Loucy (cell line): Measurements from ENCODE around the gene LCP1.

ENCODE experiments used
- H2AFZ ChIP-seq: fragments of 200-600 bp; sonication (generic); 2 replicates; pipeline ENCODE4 v1.6.0; 2016; ENCODE audit warnings: antibody characterized with exemption, mild to moderate bottlenecking, low read length, moderate library complexity
- H3F3A ChIP-seq: fragments of 200-600 bp; 2 replicates; pipeline ENCODE4 v1.6.0; 2016; ENCODE audit warnings: antibody characterized with exemption, low read depth, mild to moderate bottlenecking
- H3K27me3 ChIP-seq: fragments of 200-600 bp; sonication (generic); 2 replicates; pipeline ENCODE4 v1.6.1; 2014; ENCODE audit warnings: low read length, mild to moderate bottlenecking; ENCODE audit not compliant: insufficient read depth, poor library complexity, severe bottlenecking
- H3K36me3 ChIP-seq: fragments of 200-600 bp; sonication (generic); 2 replicates; pipeline ENCODE4 v1.6.1; 2016; ENCODE audit warnings: low read length; ENCODE audit not compliant: insufficient read depth
- H3K4me1 ChIP-seq: fragments of 200-600 bp; sonication (generic); 2 replicates; pipeline ENCODE4 v1.5.1; 2014; ENCODE audit warnings: low read length, mild to moderate bottlenecking; ENCODE audit not compliant: insufficient read depth, poor library complexity, severe bottlenecking
- H3K4me2 ChIP-seq: fragments of 200-600 bp; sonication (generic); 2 replicates; pipeline ENCODE4 v1.6.0; 2014; ENCODE audit warnings: antibody characterized with exemption, low read length, low read depth, mild to moderate bottlenecking; ENCODE audit not compliant: poor library complexity, severe bottlenecking
- H3K4me3 ChIP-seq: fragments of 200-600 bp; sonication (generic); 2 replicates; pipeline ENCODE4 v1.5.1; 2014; ENCODE audit warnings: low read length, mild to moderate bottlenecking, mixed read lengths; ENCODE audit not compliant: poor library complexity, severe bottlenecking
- H3K79me2 ChIP-seq: fragments of 200-600 bp; sonication (generic); 2 replicates; pipeline ENCODE4 v1.6.1; 2014; ENCODE audit warnings: low read length; ENCODE audit not compliant: insufficient read depth
- H3K9ac ChIP-seq: fragments of 200-600 bp; sonication (generic); 2 replicates; pipeline ENCODE4 v1.6.0; 2014; ENCODE audit warnings: mild to moderate bottlenecking, low read depth, low read length, moderate library complexity; ENCODE audit not compliant: poor library complexity, severe bottlenecking
- H3K9me2 ChIP-seq: fragments of 200-600 bp; sonication (generic); replicated peaks from 2 replicates; pipeline ENCODE4 v1.6.1; 2016; ENCODE audit warnings: low read depth, low read length, mixed read lengths
- H3K9me3 ChIP-seq: fragments of 200-600 bp; sonication (generic); 2 replicates; pipeline ENCODE4 v1.6.1; 2014; ENCODE audit warnings: mild to moderate bottlenecking, antibody characterized with exemption, low read length, low read depth; ENCODE audit not compliant: insufficient read depth
- H4K20me1 ChIP-seq: fragments of 200-600 bp; sonication (generic); 2 replicates; pipeline ENCODE4 v1.6.0; 2014; ENCODE audit warnings: antibody characterized with exemption, low read length, mild to moderate bottlenecking; ENCODE audit not compliant: insufficient read depth, poor library complexity, severe bottlenecking
- EZH2phosphoT487 ChIP-seq: fragments of 200-600 bp; IDR thresholded peaks from 2 replicates; pipeline ENCODE4 v1.6.1; 2018; ENCODE audit warnings: antibody characterized with exemption, mild to moderate bottlenecking, moderate library complexity, borderline replicate concordance
- TF ChIP-seq, protein P1 (sequence below): fragments of 200-600 bp; sonication (generic); conservative IDR thresholded peaks from 2 replicates; pipeline ENCODE4 v1.5.1; 2014; ENCODE audit warnings: mild to moderate bottlenecking, antibody characterized with exemption, low read length

The LCP1 gene

DNA sequence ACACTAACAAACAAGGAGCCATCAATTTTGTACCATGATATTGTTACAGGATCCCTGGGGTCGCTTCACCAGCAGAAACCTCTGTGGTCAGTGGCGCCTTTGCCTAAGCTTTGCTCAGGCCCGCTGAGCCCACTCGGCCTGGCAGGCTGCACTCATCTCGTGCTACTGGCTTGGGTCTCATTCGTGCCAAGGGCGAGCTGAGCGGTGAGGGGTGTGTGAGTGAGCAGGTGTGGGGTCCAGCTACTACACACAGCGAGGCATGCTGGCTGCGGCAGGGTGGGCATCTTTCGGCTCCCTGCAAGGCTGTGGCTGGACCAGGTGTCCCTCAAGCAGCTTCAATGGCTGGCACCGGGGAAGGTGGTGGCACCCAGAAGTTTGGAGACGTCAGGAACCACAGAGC lies 96.2 kb downstream of the LCP1 start:
- no peak for TF ChIP-seq EZH2phosphoT487
- TF ChIP-seq, protein P1, sequence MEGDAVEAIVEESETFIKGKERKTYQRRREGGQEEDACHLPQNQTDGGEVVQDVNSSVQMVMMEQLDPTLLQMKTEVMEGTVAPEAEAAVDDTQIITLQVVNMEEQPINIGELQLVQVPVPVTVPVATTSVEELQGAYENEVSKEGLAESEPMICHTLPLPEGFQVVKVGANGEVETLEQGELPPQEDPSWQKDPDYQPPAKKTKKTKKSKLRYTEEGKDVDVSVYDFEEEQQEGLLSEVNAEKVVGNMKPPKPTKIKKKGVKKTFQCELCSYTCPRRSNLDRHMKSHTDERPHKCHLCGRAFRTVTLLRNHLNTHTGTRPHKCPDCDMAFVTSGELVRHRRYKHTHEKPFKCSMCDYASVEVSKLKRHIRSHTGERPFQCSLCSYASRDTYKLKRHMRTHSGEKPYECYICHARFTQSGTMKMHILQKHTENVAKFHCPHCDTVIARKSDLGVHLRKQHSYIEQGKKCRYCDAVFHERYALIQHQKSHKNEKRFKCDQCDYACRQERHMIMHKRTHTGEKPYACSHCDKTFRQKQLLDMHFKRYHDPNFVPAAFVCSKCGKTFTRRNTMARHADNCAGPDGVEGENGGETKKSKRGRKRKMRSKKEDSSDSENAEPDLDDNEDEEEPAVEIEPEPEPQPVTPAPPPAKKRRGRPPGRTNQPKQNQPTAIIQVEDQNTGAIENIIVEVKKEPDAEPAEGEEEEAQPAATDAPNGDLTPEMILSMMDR: no peak
- Histone ChIP-seq H3K4me2 (no peak overlapping the region), H3K9me3 (no peaks in the 10 kb centered on the region), H3F3A (peaks cover 2% of the 10 kb centered on the region; the same call in 1 of the 2 replicates), H3K27me3 (no peaks in the 10 kb centered on the region), H3K9ac (no peak overlapping the region), H3K79me2 (no peaks in the 10 kb centered on the region), H2AFZ (no peak overlapping the region), H3K36me3 (no peaks in the 10 kb centered on the region), H3K4me3 (no peak overlapping the region), H3K4me1 (peaks cover 63% of the 10 kb centered on the region), H3K9me2 (no peaks in the 10 kb centered on the region), H4K20me1 (no peaks in the 10 kb centered on the region)

DNA sequence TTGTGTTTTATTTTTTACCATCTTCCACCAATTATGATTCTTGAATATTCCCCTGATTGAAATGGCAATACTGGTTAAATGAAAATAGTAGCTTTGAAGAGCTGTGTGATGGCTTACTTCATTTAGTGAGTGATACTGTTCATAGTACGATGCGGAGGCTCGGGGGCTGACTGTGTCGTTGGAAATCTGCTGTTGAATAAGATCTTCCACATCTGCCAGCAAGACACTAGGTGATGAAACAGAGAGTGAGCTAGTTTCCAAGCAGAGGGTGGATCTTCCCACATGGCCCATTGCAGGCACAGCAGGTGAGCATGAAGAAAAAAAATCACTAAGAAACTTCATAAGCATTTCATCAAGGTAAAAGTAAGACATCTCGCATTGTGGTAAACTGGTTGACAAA lies 99.7 kb downstream of the LCP1 start:
- Histone ChIP-seq H3K9ac (no peak overlapping the region), H3K79me2 (no peaks in the 10 kb centered on the region), H3K4me3 (no peak overlapping the region), H3K9me2 (no peaks in the 10 kb centered on the region), H3K4me2 (no peak overlapping the region), H2AFZ (no peak overlapping the region), H3K27me3 (no peaks in the 10 kb centered on the region), H3F3A (peaks cover 13% of the 10 kb centered on the region), H3K36me3 (no peaks in the 10 kb centered on the region), H3K4me1 (peaks cover 69% of the 10 kb centered on the region), H4K20me1 (no peaks in the 10 kb centered on the region), H3K9me3 (no peaks in the 10 kb centered on the region)
- TF ChIP-seq, protein P1: no peak
- no peak for TF ChIP-seq EZH2phosphoT487

DNA sequence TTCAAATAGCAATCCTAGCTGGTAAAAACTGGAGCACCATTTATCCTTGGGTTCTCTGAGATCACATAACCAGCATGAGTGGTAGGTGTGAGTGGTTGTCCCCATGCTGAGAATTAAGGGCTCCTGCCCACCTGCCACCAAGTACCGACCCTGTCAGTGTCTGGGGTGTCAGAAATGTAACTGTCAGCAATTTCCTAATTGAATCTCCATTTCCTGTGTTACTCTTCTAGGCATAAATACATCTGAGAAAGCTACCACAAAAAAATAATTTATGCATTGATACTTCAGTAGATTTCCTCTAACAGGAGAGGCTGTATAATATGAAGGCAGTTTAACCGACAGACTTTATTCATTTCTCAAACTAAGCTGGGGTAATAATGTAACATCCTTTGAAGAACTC lies 102.2 kb downstream of the LCP1 start:
- Histone ChIP-seq H3K4me3 (peak overlapping the region; percentile 62), H3K36me3 (no peaks in the 10 kb centered on the region), H2AFZ (peak overlapping the region; percentile 44), H3K4me2 (peak overlapping the region; percentile 87), H4K20me1 (no peaks in the 10 kb centered on the region), H3K9ac (peak overlapping the region; percentile 82), H3K4me1 (peaks cover 66% of the 10 kb centered on the region), H3K79me2 (no peaks in the 10 kb centered on the region), H3K9me2 (no peaks in the 10 kb centered on the region), H3K27me3 (no peaks in the 10 kb centered on the region), H3K9me3 (no peaks in the 10 kb centered on the region), H3F3A (peaks cover 13% of the 10 kb centered on the region)
- TF ChIP-seq EZH2phosphoT487: no peak
- TF ChIP-seq, protein P1: no peak
